ENCODE measurements around the gene IFT22. TPM values are rescaled to one million over a fixed set of nuclear protein-coding genes. Genes with fewer than 3 reads are reported as not detected.
"Not testable (repeated sequence)": the region's sequence is repeated elsewhere in the genome, so short reads cannot be mapped to it uniquely, and the experiment has no call there.

The IFT22 gene
- total RNA-seq, 1 experiment from 2014 or later, result 55.9 TPM

- in situ Hi-C loops (cut with HindIII; ENCODE audit: low sequenced_read_pairs), result no loop called here
- DNase-seq (ENCODE audit: low spot score), result no peak
These were observed 6.5 kb upstream of the IFT22 start for GRCh38 chr7:101328159-101328558.

GRCh38 chr7:101319401-101319800 lies 2.2 kb downstream of the IFT22 start:
- in situ Hi-C loops (cut with HindIII; ENCODE audit: low sequenced_read_pairs), result no loop called here
- no peak for DNase-seq (ENCODE audit: low spot score)

- in situ Hi-C loops (cut with HindIII; ENCODE audit: low sequenced_read_pairs), result no loop called here
- DNase-seq (ENCODE audit: low spot score), result peak; percentile 59
These were observed 6.3 kb downstream of the IFT22 start for GRCh38 chr7:101315336-101315735.

GRCh38 chr7:101308245-101309085 lies 13.1 kb downstream of the IFT22 start:
- in situ Hi-C loops (cut with HindIII; ENCODE audit: low sequenced_read_pairs), result no loop called here

GRCh38 chr7:101306307-101306706 lies 15.3 kb downstream of the IFT22 start:
- in situ Hi-C loops (cut with HindIII; ENCODE audit: low sequenced_read_pairs), result no loop called here
- DNase-seq (ENCODE audit: low spot score), result no peak

More at GRCh38 chr7:101308245-101309085, 13.1 kb downstream of the IFT22 start:
- peak; percentile 41 for DNase-seq (ENCODE audit: low spot score)

- no peak for DNase-seq (ENCODE audit: low spot score)
- in situ Hi-C loops (cut with HindIII; ENCODE audit: low sequenced_read_pairs), result no loop called here
These were observed 18.4 kb downstream of the IFT22 start for GRCh38 chr7:101303102-101303701.

GRCh38 chr7:101302641-101303101 lies 18.9 kb downstream of the IFT22 start:
- DNase-seq (ENCODE audit: low spot score), result no peak
- in situ Hi-C loops (cut with HindIII; ENCODE audit: low sequenced_read_pairs), result no loop called here

- in situ Hi-C loops (cut with HindIII; ENCODE audit: low sequenced_read_pairs), result no loop called here
These were observed 20.9 kb downstream of the IFT22 start for GRCh38 chr7:101300465-101301376.

GRCh38 chr7:101299511-101300464 lies 21.8 kb downstream of the IFT22 start:
- in situ Hi-C loops (cut with HindIII; ENCODE audit: low sequenced_read_pairs), result no loop called here
- DNase-seq (ENCODE audit: low spot score), result no peak

More at GRCh38 chr7:101300465-101301376, 20.9 kb downstream of the IFT22 start:
- no peak for DNase-seq (ENCODE audit: low spot score)

GRCh38 chr7:101294832-101295121 lies 26.8 kb downstream of the IFT22 start:
- in situ Hi-C loops (cut with HindIII; ENCODE audit: low sequenced_read_pairs), result no loop called here
- no peak for DNase-seq (ENCODE audit: low spot score)

- in situ Hi-C loops (cut with HindIII; ENCODE audit: low sequenced_read_pairs), result no loop called here
- DNase-seq (ENCODE audit: low spot score), result no peak
These were observed 27.4 kb downstream of the IFT22 start for GRCh38 chr7:101294039-101294831.

GRCh38 chr7:101293069-101294021 lies 28.3 kb downstream of the IFT22 start:
- in situ Hi-C loops (cut with HindIII; ENCODE audit: low sequenced_read_pairs); DNase-seq (ENCODE audit: low spot score): not testable (repeated sequence)

GRCh38 chr7:101292566-101292965 lies 29.0 kb downstream of the IFT22 start:
- DNase-seq (ENCODE audit: low spot score); in situ Hi-C loops (cut with HindIII; ENCODE audit: low sequenced_read_pairs): not testable (repeated sequence)

- peak; percentile 45 for DNase-seq (ENCODE audit: low spot score)
- in situ Hi-C loops (cut with HindIII; ENCODE audit: low sequenced_read_pairs), result not testable (repeated sequence)
These were observed 31.2 kb downstream of the IFT22 start for GRCh38 chr7:101290186-101291037.

GRCh38 chr7:101289687-101290086 lies 31.9 kb downstream of the IFT22 start:
- DNase-seq (ENCODE audit: low spot score); in situ Hi-C loops (cut with HindIII; ENCODE audit: low sequenced_read_pairs): not testable (repeated sequence)

GRCh38 chr7:101288439-101288838 lies 33.2 kb downstream of the IFT22 start:
- in situ Hi-C loops (cut with HindIII; ENCODE audit: low sequenced_read_pairs), result no loop called here

More at GRCh38 chr7:101288439-101288838, 33.2 kb downstream of the IFT22 start:
- DNase-seq (ENCODE audit: low spot score), result no peak
